HCT116 (cell line): ENCODE data around the gene NPEPL1. TPM values are rescaled to one million over a fixed set of nuclear protein-coding genes. Genes with fewer than 3 reads are reported as not detected.

Source experiments
- ATAC-seq: fragments of 200-7000 bp; cut with Tn5 transposase; 2 replicates; pipeline ENCODE4 v1.9.1; 2020; ENCODE audit warnings: mild to moderate bottlenecking, moderate library complexity
- BruUV-seq: library from RNA; stranded (reverse); fragments of 400-500 nt; replicated peaks from 2 replicates; lab custom pipeline; 2021; lab: Mats Ljungman, UMichigan
- CTCF ChIA-PET: fragments of 300-600 bp; sonication (Branson Sonifier 250); formaldehyde crosslinking; loops from one replicate; lab custom pipeline; 2021; ENCODE audit warnings: antibody characterized with exemption; lab: Charles Lee
- POLR2A ChIA-PET: fragments of 300-600, 350-600 bp; sonication (Branson Sonifier 250); formaldehyde crosslinking; loops from one replicate; lab custom pipeline; 2021; ENCODE audit warnings: antibody characterized with exemption; lab: Charles Lee
- RAD21 ChIA-PET, 2 experiments: fragments of 300-600 bp; sonication (Branson Sonifier 250); formaldehyde crosslinking; loops; one replicate each; lab custom pipeline; 2023; ENCODE audit warnings: low total read pairs in 2 of 2; ENCODE audit not compliant: uncharacterized antibody in 2 of 2, unreplicated experiment in 2 of 2, low non-redundant PET in 1 of 2; lab: Charles Lee
- DNase-seq: peaks from one replicate; pipeline ENCODE4 v3.0.0-alpha.2; 2010; ENCODE audit warnings: low read depth, low spot score
- H2AFZ ChIP-seq: fragments of 200-600 bp; shearing (Covaris generic), sonication (generic); 2 replicates; pipeline ENCODE4 v1.6.1; 2017; ENCODE audit warnings: low read depth, mixed run types, mixed read lengths, antibody characterized with exemption, low read length; ENCODE audit not compliant: poor library complexity, severe bottlenecking
- H3K27ac ChIP-seq: 2 replicates; pipeline ENCODE4 v1.5.1; 2012; ENCODE audit warnings: low read depth, low read length
- H3K27me3 ChIP-seq: fragments of 200-600 bp; sonication (generic); 2 replicates; pipeline ENCODE4 v1.6.1; 2016; ENCODE audit warnings: mixed run types, low read length, mixed read lengths; ENCODE audit not compliant: insufficient read depth
- H3K36me3 ChIP-seq, 2 experiments: fragments of 200-500 bp in 1 of 2; fragments of 200-600 bp in 1 of 2; sonication (Bioruptor generic) in 1 of 2; sonication (generic) in 1 of 2; 2 replicates each; pipeline versions ENCODE4 v1.5.1 to v1.6.1; 2014 to 2016; ENCODE audit warnings: low read length in 2 of 2, inconsistent platforms in 1 of 2, mixed read lengths in 1 of 2, mixed run types in 1 of 2; ENCODE audit not compliant: insufficient read depth in 2 of 2, control insufficient read depth in 1 of 2
- H3K4me1 ChIP-seq, 2 experiments: fragments of 200-600 bp in 1 of 2; sonication (generic) in 1 of 2; 2 replicates each; pipeline versions ENCODE4 v1.5.1 to v1.6.1; 2012 to 2017; ENCODE audit warnings: low read length in 2 of 2, inconsistent platforms in 1 of 2, mild to moderate bottlenecking in 1 of 2, mixed read lengths in 1 of 2, mixed run types in 1 of 2, moderate library complexity in 1 of 2; ENCODE audit not compliant: insufficient read depth in 2 of 2, control insufficient read depth in 1 of 2
- H3K4me2 ChIP-seq: fragments of 200-600 bp; sonication (generic); 2 replicates; pipeline ENCODE4 v1.6.1; 2017; ENCODE audit warnings: mixed run types, low read length, mixed read lengths
- H3K4me3 ChIP-seq, 2 experiments: fragments of 200-600 bp in 1 of 2; sonication (generic) in 1 of 2; replicated peaks in 1 of 2; 2 replicates each; pipeline ENCODE4 v1.5.1; 2011 to 2016; ENCODE audit warnings: low read length in 2 of 2, control low read depth in 1 of 2, low read depth in 1 of 2, mild to moderate bottlenecking in 1 of 2, mixed read lengths in 1 of 2, mixed run types in 1 of 2
- H3K79me2 ChIP-seq: fragments of 200-600 bp; sonication (generic); 2 replicates; pipeline ENCODE4 v1.6.1; 2017; ENCODE audit warnings: mild to moderate bottlenecking, mixed run types, low read length, moderate library complexity, mixed read lengths; ENCODE audit not compliant: insufficient read depth
- H3K9ac ChIP-seq: fragments of 200-600 bp; sonication (generic); 2 replicates; pipeline ENCODE4 v1.6.1; 2016; ENCODE audit warnings: low read length, mixed read lengths
- H3K9me2 ChIP-seq: fragments of 200-600 bp; sonication (generic), shearing (Covaris generic); 2 replicates; pipeline ENCODE4 v1.6.1; 2017; ENCODE audit warnings: mixed run types, mild to moderate bottlenecking, moderate library complexity; ENCODE audit not compliant: insufficient read depth
- H3K9me3 ChIP-seq, 2 experiments: fragments of 200-500 bp in 1 of 2; fragments of 200-600 bp in 1 of 2; sonication (Bioruptor generic) in 1 of 2; sonication (generic) in 1 of 2; 2 replicates each; pipeline ENCODE4 v1.6.1; 2014 to 2017; ENCODE audit warnings: low read length in 2 of 2, mixed read lengths in 2 of 2, inconsistent platforms in 1 of 2, low read depth in 1 of 2, mild to moderate bottlenecking in 1 of 2, mixed run types in 1 of 2, moderate library complexity in 1 of 2; ENCODE audit not compliant: control insufficient read depth in 1 of 2, insufficient read depth in 1 of 2
- H4K20me1 ChIP-seq: fragments of 200-600 bp; sonication (generic), shearing (Covaris generic); 2 replicates; pipeline ENCODE4 v1.6.1; 2017; ENCODE audit warnings: mixed run types, mild to moderate bottlenecking, moderate library complexity; ENCODE audit not compliant: insufficient read depth
- CBX3 ChIP-seq: IDR thresholded peaks from 2 replicates; pipeline ENCODE4 v1.6.1; 2012; ENCODE audit warnings: low read depth
- CEBPB ChIP-seq: IDR thresholded peaks from 2 replicates; pipeline ENCODE4 v1.6.1; 2012; ENCODE audit warnings: low read depth
- EGR1 ChIP-seq: IDR thresholded peaks from 2 replicates; pipeline ENCODE4 v1.6.1; 2012; ENCODE audit warnings: low read depth
- EZH2 ChIP-seq: fragments of 200-600 bp; sonication (generic); IDR thresholded peaks from 2 replicates; pipeline ENCODE4 v1.6.1; 2017; ENCODE audit warnings: antibody characterized with exemption, mixed run types
- FOSL1 ChIP-seq: IDR thresholded peaks from 2 replicates; pipeline ENCODE4 v1.6.1; 2012; ENCODE audit warnings: low read depth
- RAD21 ChIP-seq: IDR thresholded peaks from 2 replicates; pipeline ENCODE4 v1.6.1; 2012; ENCODE audit warnings: low read depth, mild to moderate bottlenecking
- SP1 ChIP-seq: IDR thresholded peaks from 2 replicates; pipeline ENCODE4 v1.6.1; 2012; ENCODE audit warnings: low read depth
- YY1 ChIP-seq: IDR thresholded peaks from 2 replicates; pipeline ENCODE4 v1.6.1; 2011; ENCODE audit warnings: low read length, low read depth, moderate library complexity, mild to moderate bottlenecking; ENCODE audit not compliant: insufficient replicate concordance; ENCODE audit errors: extremely low read depth
- ZFX ChIP-seq: fragments of 450-650 bp; IDR thresholded peaks from 2 replicates; pipeline ENCODE4 v1.6.1; 2017
- intact Hi-C: fragments of 100-400 bp; cut with micrococcal nuclease; formaldehyde crosslinking; loops from 2 replicates; pipeline ENCODE4 v1.10.0; 2022
- total RNA-seq: library from RNA; stranded (reverse); gene quantifications from one replicate; pipeline ENCODE4 v1.2.1, GENCODE V29; 2021; ENCODE audit not compliant: unreplicated experiment
- TF ChIP-seq, protein P1 (sequence below): IDR thresholded peaks from 2 replicates; pipeline ENCODE4 v1.6.1; 2012; ENCODE audit warnings: low read depth

NPEPL1 gene
- total RNA-seq, 1 experiment from 2014 or later: 16.6 TPM

GRCh38 chr20:58731192-58731591 is 38.6 kb downstream of the NPEPL1 start:
- no peaks in the 10 kb centered on the region for H4K20me1 ChIP-seq
- H2AFZ ChIP-seq: no peak overlapping the region
- intact Hi-C loops: no loop called here
- H3K27ac ChIP-seq: no peak overlapping the region
- TF ChIP-seq CEBPB: no peak
- TF ChIP-seq SP1: no peak
- TF ChIP-seq, protein P1, sequence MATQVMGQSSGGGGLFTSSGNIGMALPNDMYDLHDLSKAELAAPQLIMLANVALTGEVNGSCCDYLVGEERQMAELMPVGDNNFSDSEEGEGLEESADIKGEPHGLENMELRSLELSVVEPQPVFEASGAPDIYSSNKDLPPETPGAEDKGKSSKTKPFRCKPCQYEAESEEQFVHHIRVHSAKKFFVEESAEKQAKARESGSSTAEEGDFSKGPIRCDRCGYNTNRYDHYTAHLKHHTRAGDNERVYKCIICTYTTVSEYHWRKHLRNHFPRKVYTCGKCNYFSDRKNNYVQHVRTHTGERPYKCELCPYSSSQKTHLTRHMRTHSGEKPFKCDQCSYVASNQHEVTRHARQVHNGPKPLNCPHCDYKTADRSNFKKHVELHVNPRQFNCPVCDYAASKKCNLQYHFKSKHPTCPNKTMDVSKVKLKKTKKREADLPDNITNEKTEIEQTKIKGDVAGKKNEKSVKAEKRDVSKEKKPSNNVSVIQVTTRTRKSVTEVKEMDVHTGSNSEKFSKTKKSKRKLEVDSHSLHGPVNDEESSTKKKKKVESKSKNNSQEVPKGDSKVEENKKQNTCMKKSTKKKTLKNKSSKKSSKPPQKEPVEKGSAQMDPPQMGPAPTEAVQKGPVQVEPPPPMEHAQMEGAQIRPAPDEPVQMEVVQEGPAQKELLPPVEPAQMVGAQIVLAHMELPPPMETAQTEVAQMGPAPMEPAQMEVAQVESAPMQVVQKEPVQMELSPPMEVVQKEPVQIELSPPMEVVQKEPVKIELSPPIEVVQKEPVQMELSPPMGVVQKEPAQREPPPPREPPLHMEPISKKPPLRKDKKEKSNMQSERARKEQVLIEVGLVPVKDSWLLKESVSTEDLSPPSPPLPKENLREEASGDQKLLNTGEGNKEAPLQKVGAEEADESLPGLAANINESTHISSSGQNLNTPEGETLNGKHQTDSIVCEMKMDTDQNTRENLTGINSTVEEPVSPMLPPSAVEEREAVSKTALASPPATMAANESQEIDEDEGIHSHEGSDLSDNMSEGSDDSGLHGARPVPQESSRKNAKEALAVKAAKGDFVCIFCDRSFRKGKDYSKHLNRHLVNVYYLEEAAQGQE: no peak
- no peak for TF ChIP-seq CBX3
- TF ChIP-seq YY1: no peak
- TF ChIP-seq FOSL1: no peak
- TF ChIP-seq ZFX: no peak
- no peak for TF ChIP-seq EZH2
- no peak for TF ChIP-seq EGR1
- TF ChIP-seq RAD21: no peak
- H3K27me3 ChIP-seq: peaks cover 5% of the 10 kb centered on the region; the same call in 1 of the 2 replicates
- no peaks in the 10 kb centered on the region for H3K9me2 ChIP-seq
- BruUV-seq: no TSS peak
- no peak overlapping the region for H3K9ac ChIP-seq
- no peak overlapping the region for H3K4me3 ChIP-seq
- H3K36me3 ChIP-seq: no peaks in the 10 kb centered on the region
- CTCF ChIA-PET: no interaction called here
- RAD21 ChIA-PET: no interaction called here
- H3K4me1 ChIP-seq: no peaks in the 10 kb centered on the region
- POLR2A ChIA-PET: no interaction called here
- no peaks in the 10 kb centered on the region for H3K79me2 ChIP-seq
- no peak overlapping the region for H3K4me2 ChIP-seq
- ATAC-seq: no peak
- DNase-seq: no peak
- H3K9me3 ChIP-seq: no peaks in the 10 kb centered on the region
